Stomach (tissue), 9 donors: ENCODE results near the gene KREMEN2. TPM values are rescaled to one million over a fixed set of nuclear protein-coding genes. Genes with fewer than 3 reads are reported as not detected.
A peak's percentile ranks its signal among the peaks of the same experiment; 100 is the strongest.

Experiments used
- DNase-seq, 2 donors: peaks; one replicate each; pipeline versions ENCODE4 v3.0.0 to v3.0.0-alpha.2; 2013 to 2019
- H3K27ac ChIP-seq, 5 donors: fragments of 200-600 bp in 4 of 5; sonication (generic) in 4 of 5; one replicate each; pipeline ENCODE4 v1.5.1; 2013 to 2019; ENCODE audit warnings: mild to moderate bottlenecking in 1 of 5, moderate library complexity in 1 of 5
- H3K27me3 ChIP-seq, 3 donors: fragments of 200-600 bp; sonication (generic); one replicate each; pipeline ENCODE4 v1.5.1; 2017 to 2019; ENCODE audit warnings: mixed run types in 1 of 3
- H3K36me3 ChIP-seq, 4 donors: fragments of 200-600 bp; sonication (generic); 1 replicate in 3 of 4; 2 replicates in 1 of 4; pipeline ENCODE4 v1.5.1; 2016 to 2019
- H3K4me1 ChIP-seq, 4 donors: fragments of 200-600 bp; sonication (generic); one replicate each; pipeline ENCODE4 v1.5.1; 2016 to 2019
- H3K4me3 ChIP-seq, 4 donors: fragments of 200-600 bp; sonication (generic) in 3 of 4; one replicate each; pipeline ENCODE4 v1.5.1; 2016 to 2019; ENCODE audit warnings: mild to moderate bottlenecking in 1 of 4
- H3K9me3 ChIP-seq, 4 donors: fragments of 200-600 bp; sonication (generic); one replicate each; pipeline ENCODE4 v1.5.1; 2016 to 2019
- CTCF ChIP-seq, 7 experiments: fragments of 450-650 bp in 4 of 7; fragments of 200-600 bp in 3 of 7; sonication (generic) in 3 of 7; IDR thresholded peaks; one replicate each; pipeline ENCODE4 v1.5.1; 2016 to 2019; ENCODE audit warnings: antibody characterized with exemption in 7 of 7, control low read depth in 2 of 7, mild to moderate bottlenecking in 1 of 7
- EP300 ChIP-seq: sonication (generic); formaldehyde crosslinking; IDR thresholded peaks from one replicate; pipeline ENCODE4 v1.6.1; 2017; ENCODE audit warnings: antibody characterized with exemption
- POLR2A ChIP-seq, 4 donors: fragments of 450-650 bp; IDR thresholded peaks; one replicate each; pipeline ENCODE4 v1.6.1; 2016; ENCODE audit warnings: antibody characterized with exemption in 4 of 4, control low read depth in 2 of 4, mild to moderate bottlenecking in 1 of 4, moderate library complexity in 1 of 4
- POLR2AphosphoS5 ChIP-seq, 3 donors: sonication (generic); formaldehyde crosslinking; IDR thresholded peaks; one replicate each; pipeline ENCODE4 v1.6.1; 2016; ENCODE audit warnings: antibody characterized with exemption in 3 of 3
- WGBS, 5 donors: extraction: QIAGEN DNeasy Blood & Tissue Kit in 3 of 5; methylation state at CpG; one replicate each; pipeline versions ENCODE4 v1.1.5 to v1.1.7; 2013 to 2018; 5-methylcytosine and 5-hydroxymethylcytosine counted together
- intact Hi-C: fragments of 100-400 bp; cut with DNase I; formaldehyde crosslinking; loops from one replicate; pipeline ENCODE4 v1.15.1; 2023; ENCODE audit warnings: low total_unique reads
- polyA plus RNA-seq, 3 donors: library from polyadenylated mRNA; stranded (reverse); fragments of 200-250 nt; gene quantifications; one replicate each; pipeline ENCODE4 v1.2.3, GENCODE V29; 2013
- total RNA-seq, 5 donors: library from RNA; depleted of rRNA; stranded (reverse); fragments of >200 nt; gene quantifications; one replicate each; pipeline versions ENCODE4 v1.1.0 to v1.2.3, GENCODE V29; 2014 to 2016
- donor health status: healthy with polysubstance abuse.
- donor health status: Bipolar disorder and iron deficiency.
- donor health status: healthy.

KREMEN2 gene
- total and polyA plus RNA-seq, 8 donors, result 0.37 to 1.1 TPM; not detected in 6

GRCh38 chr16:2971134-2971984 is 7.3 kb downstream of the KREMEN2 start:
- Histone ChIP-seq H3K4me3 (no peak overlapping the region), H3K9me3 (no peaks in the 10 kb centered on the region), H3K4me1 (peaks cover 32 to 49% (median 45%) of the 10 kb centered on the region in 4 donors), H3K27me3 (peaks cover 14 to 41% (median 24%) of the 10 kb centered on the region in 3 donors), H3K36me3 (peaks cover 0 to 10% (median 0%) of the 10 kb centered on the region in 4 donors), H3K27ac (no peak overlapping the region)
- TF ChIP-seq POLR2A (IDR thresholded peaks at IDR 0.05), result no peak
- TF ChIP-seq POLR2AphosphoS5 (IDR thresholded peaks at IDR 0.05), result no peak
- TF ChIP-seq CTCF (IDR thresholded peaks at IDR 0.05), result no peak
- TF ChIP-seq EP300, result no peak
- intact Hi-C loops, result no loop called here
- DNase-seq, result peak in 1 of 2 donors; percentile 11
- WGBS, 5 donors, result 83 to 95% (median 87%) methylated on average over 20 to 35 of the region's 35 CpGs

- Histone ChIP-seq H3K27me3 (peaks cover 12 to 33% (median 15%) of the 10 kb centered on the region in 3 donors), H3K4me1 (peaks cover 24 to 47% (median 43%) of the 10 kb centered on the region in 4 donors), H3K9me3 (no peaks in the 10 kb centered on the region), H3K36me3 (peaks cover 0 to 10% (median 0%) of the 10 kb centered on the region in 4 donors), H3K27ac (no peak overlapping the region), H3K4me3 (no peak overlapping the region)
- no peak for TF ChIP-seq CTCF (IDR thresholded peaks at IDR 0.05)
- no peak for TF ChIP-seq POLR2A (IDR thresholded peaks at IDR 0.05)
- no peak for TF ChIP-seq POLR2AphosphoS5 (IDR thresholded peaks at IDR 0.05)
- TF ChIP-seq EP300, result no peak
- intact Hi-C loops, result no loop called here
- WGBS, 5 donors, result 70 to 86% (median 81%) methylated on average over 14 to 15 of the region's 15 CpGs
- DNase-seq, result no peak
Observed at GRCh38 chr16:2971985-2972784, 8.1 kb downstream of the KREMEN2 start.

GRCh38 chr16:2973093-2973492 is 9.0 kb downstream of the KREMEN2 start:
- H3K27me3 ChIP-seq, result peaks cover 4 to 33% (median 6%) of the 10 kb centered on the region in 3 donors
- intact Hi-C loops, result no loop called here
- H3K4me1 ChIP-seq, result peaks cover 31 to 46% (median 40%) of the 10 kb centered on the region in 4 donors
- TF ChIP-seq CTCF (IDR thresholded peaks at IDR 0.05) (no peak), POLR2A (IDR thresholded peaks at IDR 0.05) (no peak), POLR2AphosphoS5 (IDR thresholded peaks at IDR 0.05) (no peak), EP300 (no peak)
- H3K9me3 ChIP-seq, result no peaks in the 10 kb centered on the region
- 77 to 91% (median 80%) methylated on average over 4 to 5 of the region's 5 CpGs for WGBS, 5 donors
- peaks cover 0 to 10% (median 0%) of the 10 kb centered on the region in 4 donors for H3K36me3 ChIP-seq
- H3K4me3 ChIP-seq, result no peak overlapping the region
- DNase-seq, result no peak
- H3K27ac ChIP-seq, result no peak overlapping the region

GRCh38 chr16:2973605-2974318 is 9.7 kb downstream of the KREMEN2 start:
- Histone ChIP-seq H3K4me3 (no peak overlapping the region), H3K27me3 (peaks cover 0 to 27% (median 0%) of the 10 kb centered on the region in 3 donors), H3K9me3 (no peaks in the 10 kb centered on the region), H3K4me1 (peaks cover 26 to 42% (median 34%) of the 10 kb centered on the region in 4 donors), H3K36me3 (peaks cover 0 to 10% (median 0%) of the 10 kb centered on the region in 4 donors), H3K27ac (no peak overlapping the region)
- 82 to 90% (median 88%) methylated on average over 7 to 17 of the region's 17 CpGs for WGBS, 5 donors
- TF ChIP-seq POLR2AphosphoS5 (IDR thresholded peaks at IDR 0.05) (no peak), POLR2A (IDR thresholded peaks at IDR 0.05) (no peak), EP300 (no peak), CTCF (IDR thresholded peaks at IDR 0.05) (no peak)
- intact Hi-C loops, result no loop called here
- DNase-seq, result no peak
